IMR-90 (cell line): ENCODE measurements around the gene SRBD1. TPM values are rescaled to one million over a fixed set of nuclear protein-coding genes. Genes with fewer than 3 reads are reported as not detected.

Source experiments
- ATAC-seq: fragments of 200-7000 bp; cut with Tn5 transposase; 2 replicates; pipeline ENCODE4 v1.9.1; 2020; ENCODE audit warnings: low read depth, mild to moderate bottlenecking, moderate library complexity
- BruUV-seq: library from RNA; stranded (reverse); fragments of 400-500 nt; replicated peaks from 2 replicates; lab custom pipeline; 2021; lab: Mats Ljungman, UMichigan
- CTCF ChIA-PET: fragments of 300-600 bp; formaldehyde crosslinking; extraction: SDS; loops from one replicate; lab custom pipeline; 2021; ENCODE audit warnings: antibody characterized with exemption; lab: Yijun Ruan, JAX
- POLR2A ChIA-PET: fragments of 300-600 bp; sonication (Branson Sonifier 250); formaldehyde crosslinking; loops from one replicate; lab custom pipeline; 2022; ENCODE audit warnings: antibody characterized with exemption; ENCODE audit not compliant: unreplicated experiment; lab: Charles Lee
- DNase-seq: peaks from one replicate; pipeline ENCODE4 v3.0.0; 2013
- H2AFZ ChIP-seq: replicated peaks from 2 replicates; pipeline ENCODE3; 2013; ENCODE audit warnings: low read length, mild to moderate bottlenecking; ENCODE audit not compliant: poor library complexity
- H2AK5ac ChIP-seq: 2 replicates; pipeline ENCODE4 v1.6.1; 2013; ENCODE audit warnings: low read depth, low read length, inconsistent platforms
- H2AK9ac ChIP-seq: replicated peaks from 2 replicates; pipeline ENCODE3; 2013; ENCODE audit warnings: mild to moderate bottlenecking, low read depth, low read length, moderate library complexity; ENCODE audit not compliant: poor library complexity
- H2BK120ac ChIP-seq: 2 replicates; pipeline ENCODE4 v1.6.1; 2013; ENCODE audit warnings: low read depth, low read length, inconsistent platforms
- H2BK15ac ChIP-seq: 3 replicates; pipeline ENCODE4 v1.6.1; 2013; ENCODE audit warnings: low read depth, low read length, inconsistent platforms
- H2BK20ac ChIP-seq: 2 replicates; pipeline ENCODE4 v1.6.1; 2013; ENCODE audit warnings: low read depth, mild to moderate bottlenecking, inconsistent platforms, low read length, moderate library complexity
- H2BK5ac ChIP-seq: 2 replicates; pipeline ENCODE4 v1.6.1; 2013; ENCODE audit warnings: mild to moderate bottlenecking, low read depth, low read length, inconsistent platforms; ENCODE audit not compliant: poor library complexity, severe bottlenecking
- H3K14ac ChIP-seq: replicated peaks from 2 replicates; pipeline ENCODE4 v1.6.1; 2013; ENCODE audit warnings: low read depth, low read length, inconsistent platforms
- H3K18ac ChIP-seq: 2 replicates; pipeline ENCODE4 v1.6.1; 2013; ENCODE audit warnings: low read depth, low read length, control low read depth
- H3K23ac ChIP-seq: 2 replicates; pipeline ENCODE4 v1.6.1; 2013; ENCODE audit warnings: low read depth, low read length, inconsistent platforms
- H3K27ac ChIP-seq: 2 replicates; pipeline ENCODE4 v1.5.1; 2013; ENCODE audit warnings: mild to moderate bottlenecking, control low read depth, low read length; ENCODE audit not compliant: insufficient read depth
- H3K27me3 ChIP-seq: 2 replicates; pipeline ENCODE4 v1.6.1; 2013; ENCODE audit warnings: low read length; ENCODE audit not compliant: control insufficient read depth, insufficient read depth
- H3K36me3 ChIP-seq: 2 replicates; pipeline ENCODE4 v1.6.1; 2013; ENCODE audit warnings: low read length, mixed read lengths; ENCODE audit not compliant: control insufficient read depth, insufficient read depth
- H3K4ac ChIP-seq: 2 replicates; pipeline ENCODE4 v1.6.1; 2013; ENCODE audit warnings: low read depth, low read length, inconsistent platforms
- H3K4me1 ChIP-seq: 2 replicates; pipeline ENCODE4 v1.6.1; 2013; ENCODE audit warnings: low read length, mixed read lengths; ENCODE audit not compliant: control insufficient read depth, insufficient read depth
- H3K4me2 ChIP-seq: 2 replicates; pipeline ENCODE4 v1.6.1; 2013; ENCODE audit warnings: low read depth, mild to moderate bottlenecking, control low read depth, low read length, moderate library complexity
- H3K4me3 ChIP-seq: 2 replicates; pipeline ENCODE4 v1.5.1; 2013; ENCODE audit warnings: low read depth, mild to moderate bottlenecking, control low read depth, low read length, moderate library complexity; ENCODE audit not compliant: insufficient read depth
- H3K56ac ChIP-seq: 2 replicates; pipeline ENCODE4 v1.6.1; 2013; ENCODE audit warnings: low read length, inconsistent platforms; ENCODE audit not compliant: insufficient read depth; ENCODE audit errors: extremely low read depth
- H3K79me1 ChIP-seq, 2 experiments: 2 replicates each; pipeline ENCODE4 v1.6.1; 2013; ENCODE audit warnings: low read length in 2 of 2, inconsistent platforms in 1 of 2, low read depth in 1 of 2
- H3K9ac ChIP-seq: 2 replicates; pipeline ENCODE4 v1.6.1; 2013; ENCODE audit warnings: low read depth, low read length, control low read depth
- H3K9me1 ChIP-seq: 2 replicates; pipeline ENCODE4 v1.6.1; 2013; ENCODE audit warnings: low read length, inconsistent platforms; ENCODE audit not compliant: insufficient read depth
- H3K9me3 ChIP-seq: 2 replicates; pipeline ENCODE4 v1.6.1; 2013; ENCODE audit warnings: low read length; ENCODE audit not compliant: control insufficient read depth, insufficient read depth
- H4K20me1 ChIP-seq: 2 replicates; pipeline ENCODE4 v1.6.1; 2013; ENCODE audit warnings: low read length, inconsistent platforms; ENCODE audit not compliant: insufficient read depth
- H4K5ac ChIP-seq: 2 replicates; pipeline ENCODE4 v1.6.1; 2013; ENCODE audit warnings: mild to moderate bottlenecking, low read depth, low read length, control low read depth
- H4K8ac ChIP-seq, 2 experiments: 2 replicates each; pipeline ENCODE4 v1.6.1; 2013; ENCODE audit warnings: low read depth in 2 of 2, low read length in 2 of 2, control low read depth in 1 of 2, inconsistent platforms in 1 of 2
- H4K91ac ChIP-seq: 2 replicates; pipeline ENCODE4 v1.6.1; 2013; ENCODE audit warnings: low read depth, low read length, inconsistent platforms; ENCODE audit not compliant: insufficient read depth
- BHLHE40 ChIP-seq: fragments of 150-350 bp; IDR thresholded peaks from 2 replicates; pipeline ENCODE4 v1.6.1; 2016; ENCODE audit warnings: mild to moderate bottlenecking, low read depth, low read length
- CEBPB ChIP-seq: IDR thresholded peaks from 2 replicates; pipeline ENCODE4 v1.6.1; 2012; ENCODE audit warnings: low read depth, low read length, improper control_type of control experiment
- CHD1 ChIP-seq: IDR thresholded peaks from 2 replicates; pipeline ENCODE4 v1.6.1; 2012; ENCODE audit warnings: low read depth, low read length, improper control_type of control experiment
- CTCF ChIP-seq: conservative IDR thresholded peaks from 2 replicates; pipeline ENCODE4 v1.5.1; 2012; ENCODE audit warnings: mild to moderate bottlenecking, low read depth, low read length, improper control_type of control experiment
- ELK1 ChIP-seq: fragments of 150-350 bp; IDR thresholded peaks from 2 replicates; pipeline ENCODE4 v1.6.1; 2016; ENCODE audit warnings: low read depth, mild to moderate bottlenecking, low read length, moderate library complexity, borderline replicate concordance
- FOS ChIP-seq: fragments of 150-350 bp; IDR thresholded peaks from 2 replicates; pipeline ENCODE4 v1.6.1; 2016; ENCODE audit warnings: low read depth, low read length
- MAFK ChIP-seq: IDR thresholded peaks from 2 replicates; pipeline ENCODE4 v1.6.1; 2012; ENCODE audit warnings: low read depth, low read length, improper control_type of control experiment
- MAZ ChIP-seq: IDR thresholded peaks from 2 replicates; pipeline ENCODE4 v1.6.1; 2012; ENCODE audit warnings: low read depth, mild to moderate bottlenecking, low read length, improper control_type of control experiment, moderate library complexity, borderline replicate concordance
- MXI1 ChIP-seq: IDR thresholded peaks from 2 replicates; pipeline ENCODE4 v1.6.1; 2012; ENCODE audit warnings: low read depth, mild to moderate bottlenecking, low read length, moderate library complexity, borderline replicate concordance
- NFE2L2 ChIP-seq: fragments of 150-350 bp; IDR thresholded peaks from 2 replicates; pipeline ENCODE4 v1.6.1; 2016; ENCODE audit warnings: low read depth, mild to moderate bottlenecking, low read length
- POLR2A ChIP-seq: IDR thresholded peaks from 2 replicates; pipeline ENCODE4 v1.6.1; 2012; ENCODE audit warnings: mild to moderate bottlenecking, low read depth, low read length
- RAD21 ChIP-seq: IDR thresholded peaks from 2 replicates; pipeline ENCODE4 v1.6.1; 2012; ENCODE audit warnings: low read length, improper control_type of control experiment
- RCOR1 ChIP-seq: IDR thresholded peaks from 2 replicates; pipeline ENCODE4 v1.6.1; 2012; ENCODE audit warnings: mild to moderate bottlenecking, low read length, improper control_type of control experiment; ENCODE audit not compliant: insufficient replicate concordance
- RFX5 ChIP-seq: IDR thresholded peaks from 2 replicates; pipeline ENCODE4 v1.8.0; 2012; ENCODE audit warnings: low read depth, mild to moderate bottlenecking, low read length, moderate library complexity
- SMC3 ChIP-seq: fragments of 150-350 bp; IDR thresholded peaks from 2 replicates; pipeline ENCODE4 v1.6.1; 2016; ENCODE audit warnings: low read depth, mild to moderate bottlenecking, antibody characterized with exemption, low read length, moderate library complexity
- USF2 ChIP-seq: fragments of 150-350 bp; IDR thresholded peaks from 2 replicates; pipeline ENCODE4 v1.6.1; 2017; ENCODE audit warnings: mild to moderate bottlenecking, antibody characterized with exemption, low read length, low read depth
- WGBS, 2 experiments: methylation state at CpG; one replicate each; pipeline versions ENCODE4 v1.1.5 to v1.1.7; 2013; ENCODE audit warnings: missing lambda C conversion rate in 2 of 2; ENCODE audit not compliant: insufficient read length in 1 of 2; ENCODE audit errors: extremely low coverage in 2 of 2; 5-methylcytosine and 5-hydroxymethylcytosine counted together
- dilution Hi-C: fragments of 300-500 bp; cut with HindIII; formaldehyde crosslinking; loops from one replicate; pipeline ENCODE4 v1.14.3; 2018; ENCODE audit warnings: low sequenced_read_pairs; ENCODE audit not compliant: unreplicated experiment
- in situ Hi-C: fragments of 300-500 bp; cut with MboI; formaldehyde crosslinking; loops from 3 replicates; pipeline ENCODE4 v1.14.3; 2019; ENCODE audit warnings: low sequenced_read_pairs, inconsistent platforms, mixed read lengths
- intact Hi-C: fragments of 100-400 bp; cut with micrococcal nuclease; formaldehyde crosslinking; loops from 2 replicates; pipeline ENCODE4 v1.10.0; 2022
- polyA plus RNA-seq, 3 experiments: library from polyadenylated mRNA; depleted of rRNA; stranded (reverse); fragments of >200 nt; gene quantifications; 2 replicates each; pipeline ENCODE4 v1.2.3, GENCODE V29; 2012; ENCODE audit warnings: low replicate concordance in 1 of 3
- total RNA-seq: library from RNA; depleted of rRNA; stranded (reverse); fragments of >200 nt; gene quantifications from 2 replicates; pipeline ENCODE4 v1.2.3, GENCODE V29; 2012

Gene SRBD1
- total and polyA plus RNA-seq, 2 of the 4 experiments (the other 2 are of a cell fraction) = 3.5 to 14.7 TPM

GRCh38 chr2:45596761-45597160 is 14.3 kb downstream of the SRBD1 start:
- in situ Hi-C loops (no loop called here), dilution Hi-C loops (no loop called here), intact Hi-C loops (no loop called here)
- H4K91ac ChIP-seq = no peak overlapping the region
- no peak overlapping the region for H3K14ac ChIP-seq
- TF ChIP-seq ELK1 (no peak), MAFK (no peak), SMC3 (no peak), CEBPB (no peak), RAD21 (no peak), MXI1 (no peak), CHD1 (no peak), BHLHE40 (no peak), CTCF (no peak), RCOR1 (no peak), RFX5 (no peak), USF2 (no peak), MAZ (no peak), NFE2L2 (no peak), POLR2A (no peak), FOS (no peak)
- H2AK9ac ChIP-seq = no peak overlapping the region
- no peak overlapping the region for H3K4me3 ChIP-seq
- POLR2A ChIA-PET = no interaction called here
- H4K5ac ChIP-seq = no peak overlapping the region
- H3K36me3 ChIP-seq = peaks cover 15% of the 10 kb centered on the region
- H3K18ac ChIP-seq = no peak overlapping the region
- no peak overlapping the region for H3K27ac ChIP-seq
- ATAC-seq = no peak
- H2BK20ac ChIP-seq = no peak overlapping the region
- DNase-seq = no peak
- H3K27me3 ChIP-seq = no peaks in the 10 kb centered on the region
- CTCF ChIA-PET = interaction anchor here (0.9 kb wide), 1 partner anchor 20 kb away, joined by 3 read pairs; no protein-coding TSS in a partner anchor
- BruUV-seq = no TSS peak
- no peak overlapping the region for H3K23ac ChIP-seq
- no peak overlapping the region for H2AFZ ChIP-seq
- peaks cover 3 to 5% of the 10 kb centered on the region in 2 experiments; a peak in 3 of 4 replicates for H3K79me1 ChIP-seq
- H4K8ac ChIP-seq = no peak overlapping the region
- H3K9me1 ChIP-seq = no peaks in the 10 kb centered on the region; the same call in 1 of the 2 replicates
- peak overlapping the region; percentile 68 for H2BK5ac ChIP-seq
- no peaks in the 10 kb centered on the region for H3K9me3 ChIP-seq
- no peak overlapping the region for H3K9ac ChIP-seq
- no peaks in the 10 kb centered on the region for H3K4me1 ChIP-seq
- no peak overlapping the region for H3K56ac ChIP-seq
- 88% methylated on average over 1 of the region's 1 CpG; no CpG with 5 or more reads in 1 of the 2 experiments for WGBS, 2 experiments
- H3K4me2 ChIP-seq = no peak overlapping the region
- H3K4ac ChIP-seq = no peak overlapping the region
- H4K20me1 ChIP-seq = no peaks in the 10 kb centered on the region
- H2AK5ac ChIP-seq = no peak overlapping the region
- no peak overlapping the region for H2BK120ac ChIP-seq
- no peak overlapping the region for H2BK15ac ChIP-seq
